ENCODE results near the gene PPIG. TPM values are rescaled to one million over a fixed set of nuclear protein-coding genes. Genes with fewer than 3 reads are reported as not detected.

Gene PPIG
- total RNA-seq, 1 donor from 2014 or later, result 38.0 TPM

- H3K4me3 ChIP-seq, result no peak overlapping the region
- H3K4me1 ChIP-seq, result peaks cover 6% of the 10 kb centered on the region
- H3K27ac ChIP-seq (replicated peaks), result no peak overlapping the region
- peaks cover 50% of the 10 kb centered on the region for H3K36me3 ChIP-seq
- DNase-seq, result no peak
- H3K27me3 ChIP-seq (ENCODE audit: low read depth), result no peaks in the 10 kb centered on the region
- intact Hi-C loops (cut with micrococcal nuclease), result no loop called here
- H3K9me3 ChIP-seq (replicated peaks), result no peaks in the 10 kb centered on the region
- no peak for TF ChIP-seq CTCF (IDR thresholded peaks at IDR 0.05; ENCODE audit: borderline replicate concordance)
Measured at GRCh38 chr2:169625781-169626180, 41.6 kb downstream of the PPIG start.

GRCh38 chr2:169636440-169637097 is 52.4 kb downstream of the PPIG start:
- TF ChIP-seq CTCF (IDR thresholded peaks at IDR 0.05; ENCODE audit: borderline replicate concordance), result no peak
- intact Hi-C loops (cut with micrococcal nuclease), result no loop called here
- H3K9me3 ChIP-seq (replicated peaks), result no peaks in the 10 kb centered on the region
- H3K36me3 ChIP-seq, result peaks cover 66% of the 10 kb centered on the region
- no peak for DNase-seq
- no peaks in the 10 kb centered on the region for H3K27me3 ChIP-seq (ENCODE audit: low read depth)
- no peaks in the 10 kb centered on the region for H3K4me1 ChIP-seq
- H3K4me3 ChIP-seq, result no peak overlapping the region
- no peak overlapping the region for H3K27ac ChIP-seq (replicated peaks)

- intact Hi-C loops (cut with micrococcal nuclease), result no loop called here
- Histone ChIP-seq H3K36me3 (peaks cover 57% of the 10 kb centered on the region), H3K4me3 (no peak overlapping the region), H3K27ac (replicated peaks) (no peak overlapping the region), H3K4me1 (no peaks in the 10 kb centered on the region), H3K27me3 (ENCODE audit: low read depth) (no peaks in the 10 kb centered on the region), H3K9me3 (replicated peaks) (no peaks in the 10 kb centered on the region)
- TF ChIP-seq CTCF (IDR thresholded peaks at IDR 0.05; ENCODE audit: borderline replicate concordance), result no peak
- DNase-seq, result no peak
Measured at GRCh38 chr2:169637620-169638019, 53.5 kb downstream of the PPIG start.

GRCh38 chr2:169640104-169640503 is 56.0 kb downstream of the PPIG start:
- Histone ChIP-seq H3K36me3 (peaks cover 32% of the 10 kb centered on the region), H3K27ac (replicated peaks) (no peak overlapping the region), H3K4me1 (no peaks in the 10 kb centered on the region), H3K9me3 (replicated peaks) (no peaks in the 10 kb centered on the region), H3K4me3 (no peak overlapping the region), H3K27me3 (ENCODE audit: low read depth) (no peaks in the 10 kb centered on the region)
- intact Hi-C loops (cut with micrococcal nuclease), result no loop called here
- no peak for DNase-seq
- no peak for TF ChIP-seq CTCF (IDR thresholded peaks at IDR 0.05; ENCODE audit: borderline replicate concordance)

- no peak overlapping the region for H3K4me3 ChIP-seq
- intact Hi-C loops (cut with micrococcal nuclease), result no loop called here
- H3K9me3 ChIP-seq (replicated peaks), result no peaks in the 10 kb centered on the region
- no peaks in the 10 kb centered on the region for H3K27me3 ChIP-seq (ENCODE audit: low read depth)
- H3K36me3 ChIP-seq, result peaks cover 19% of the 10 kb centered on the region
- no peaks in the 10 kb centered on the region for H3K4me1 ChIP-seq
- TF ChIP-seq CTCF (IDR thresholded peaks at IDR 0.05; ENCODE audit: borderline replicate concordance), result no peak
- no peak for DNase-seq
- no peak overlapping the region for H3K27ac ChIP-seq (replicated peaks)
Measured at GRCh38 chr2:169641464-169641863, 57.3 kb downstream of the PPIG start.
